NCI-H1436 treated with DMSO at 0.1 percent for 48 hours (cell line): ENCODE results near the gene PTPRCAP.
"Not testable (repeated sequence)": the region's sequence is repeated elsewhere in the genome, so short reads cannot be mapped to it uniquely, and the experiment has no call there.

Experiments used
- DNase-seq: peaks from one replicate; lab custom pipeline; 2025; lab: John Stamatoyannopoulos, UW

Gene PTPRCAP

DNA sequence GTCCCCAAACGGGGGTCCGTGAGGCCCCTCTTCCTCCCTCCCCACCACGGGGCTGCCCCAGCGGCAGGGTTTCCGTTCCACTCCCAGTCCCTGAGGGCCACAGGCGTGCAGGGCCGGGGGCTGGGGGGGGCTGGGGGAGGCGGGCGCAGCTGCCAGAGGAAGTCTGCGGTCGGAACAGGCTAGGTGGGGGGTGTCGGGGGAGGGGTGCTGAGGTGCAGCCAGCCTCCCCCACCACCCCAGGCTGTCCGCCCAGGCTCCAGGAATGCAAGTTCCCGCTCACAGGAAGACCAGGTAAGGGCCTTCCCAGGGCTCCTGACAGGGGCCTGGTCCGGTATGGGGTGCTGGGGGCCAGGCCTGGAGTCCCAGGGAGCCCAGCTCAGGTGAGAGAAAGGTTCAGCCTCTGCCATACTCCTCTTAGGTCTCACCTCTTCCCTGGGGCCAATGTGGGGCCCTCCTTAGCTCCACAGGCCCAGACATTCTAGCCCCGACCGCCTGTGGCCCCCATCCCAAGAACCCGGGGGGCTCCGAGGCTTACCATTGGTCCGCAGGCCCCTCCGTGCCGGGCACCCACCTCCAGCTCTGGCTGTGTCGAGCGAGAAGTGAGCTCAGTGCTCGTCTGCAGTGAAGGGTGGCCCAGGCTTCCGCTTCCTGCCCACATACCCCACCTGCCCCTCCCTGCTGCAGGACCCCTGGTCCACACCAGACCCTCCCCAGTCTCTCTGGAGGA is at the start of gene PTPRCAP:
TSS of gene PTPRCAP (minus strand) at position 601 of the 727 bp plus-strand sequence. CDS start at position 538, 63 bp downstream.
- no peak for DNase-seq

GRCh38 chr11:67486481-67487195 is 49.2 kb upstream of the PTPRCAP start:
- no peak for DNase-seq

DNA sequence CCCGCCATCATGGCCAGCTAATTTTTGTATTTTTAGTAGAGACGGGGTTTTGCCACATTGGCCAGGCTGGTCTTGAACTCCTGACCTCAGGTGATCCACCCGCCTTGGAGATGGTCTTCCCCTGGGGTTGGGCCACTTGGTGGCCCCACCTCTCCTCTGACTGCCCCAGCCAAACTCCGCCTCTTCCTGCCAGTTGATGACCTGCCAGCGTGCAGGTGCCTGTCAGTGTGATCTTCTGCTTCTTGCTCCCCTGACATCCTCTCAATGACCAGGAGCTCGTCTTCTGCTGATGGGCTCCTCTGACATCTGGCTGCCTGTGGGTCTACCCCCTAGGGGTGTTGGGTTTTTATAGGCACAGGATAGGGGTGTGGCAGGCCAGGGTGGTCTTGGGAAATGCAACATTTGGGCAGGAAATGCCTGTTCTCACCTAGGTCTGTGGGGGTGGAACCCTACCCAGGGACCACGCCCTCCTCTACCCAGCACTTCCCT is 48.4 kb upstream of the PTPRCAP start:
- DNase-seq = not testable (repeated sequence)

DNA sequence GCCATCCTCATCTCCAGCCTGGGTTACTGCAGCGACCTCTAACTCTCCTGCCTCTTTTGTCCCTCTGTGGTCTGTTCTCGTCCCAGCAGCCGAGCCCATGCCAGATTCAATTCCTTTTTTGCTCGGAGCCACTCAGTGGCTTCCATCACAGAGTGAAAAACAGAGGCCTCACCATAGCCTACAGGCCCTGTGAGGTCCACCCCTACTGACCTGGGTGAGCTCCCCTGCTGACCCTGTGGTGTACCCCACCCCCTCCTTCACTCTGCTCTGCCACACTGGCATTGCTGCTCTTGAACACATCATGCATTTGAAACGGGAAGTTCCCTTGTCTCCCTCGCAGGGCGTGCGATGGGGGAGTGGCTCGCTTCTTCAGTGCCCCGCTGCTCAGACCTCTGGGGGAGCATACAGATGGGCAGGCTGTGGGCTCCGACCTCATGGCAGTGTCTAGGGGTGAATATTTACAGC is 47.4 kb upstream of the PTPRCAP start:
- no peak for DNase-seq

DNA sequence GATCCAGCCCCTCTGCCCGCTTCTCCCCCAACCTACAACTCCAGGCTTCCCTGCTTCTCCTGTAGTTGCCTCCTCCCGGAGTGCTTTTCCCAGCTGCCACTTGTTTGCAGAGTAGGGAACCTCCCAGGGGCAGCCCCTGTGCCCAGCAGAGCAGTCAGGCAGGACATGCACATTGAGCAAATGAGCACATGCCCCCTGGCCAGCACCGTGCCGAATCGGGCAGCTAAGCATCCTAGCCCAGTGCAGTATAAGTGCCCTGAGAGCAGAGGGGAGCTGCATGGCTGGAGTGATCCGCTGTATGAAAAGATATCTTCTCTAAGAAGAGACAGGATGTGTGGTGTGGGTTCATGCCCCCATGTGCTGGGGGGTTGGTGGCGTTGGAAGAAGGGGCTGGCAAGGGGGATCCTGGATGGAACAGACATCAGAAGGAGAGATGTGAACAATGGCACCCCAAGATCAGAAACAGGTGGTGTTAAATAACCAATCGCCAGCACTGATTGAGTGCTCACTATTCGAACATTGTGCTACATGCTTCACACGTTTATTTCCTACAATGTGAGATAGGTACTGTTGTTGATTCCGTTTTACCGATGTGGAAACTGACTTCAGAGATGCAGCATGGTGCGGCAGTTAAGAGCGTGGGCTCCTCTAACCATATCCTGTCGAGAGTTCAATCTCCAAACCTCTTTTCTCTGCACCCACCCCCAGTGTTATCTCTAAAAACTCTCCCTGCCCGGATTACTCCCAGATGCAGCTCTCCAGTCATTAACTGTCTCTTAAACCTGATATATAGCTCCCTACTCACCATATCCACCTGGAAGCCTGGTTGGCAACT is 46.6 kb upstream of the PTPRCAP start:
- DNase-seq = no peak

GRCh38 chr11:67482827-67483798 is 45.6 kb upstream of the PTPRCAP start, which contains the start of gene AIP:
Gene AIP, plus strand, starts transcription at chr11:67483026. Its CDS starts 133 bp downstream, at chr11:67483159.
- DNase-seq = peak; percentile 80

GRCh38 chr11:67482275-67482826 is 44.9 kb upstream of the PTPRCAP start:
- DNase-seq = no peak

- DNase-seq = not testable (repeated sequence)
Observed at GRCh38 chr11:67477344-67478050, 40.0 kb upstream of the PTPRCAP start.

GRCh38 chr11:67476692-67477091 is 39.2 kb upstream of the PTPRCAP start:
- not testable (repeated sequence) for DNase-seq

GRCh38 chr11:67472882-67473281 is 35.4 kb upstream of the PTPRCAP start:
- no peak for DNase-seq

- no peak for DNase-seq
Observed at GRCh38 chr11:67470337-67471002, 33.0 kb upstream of the PTPRCAP start.

DNA sequence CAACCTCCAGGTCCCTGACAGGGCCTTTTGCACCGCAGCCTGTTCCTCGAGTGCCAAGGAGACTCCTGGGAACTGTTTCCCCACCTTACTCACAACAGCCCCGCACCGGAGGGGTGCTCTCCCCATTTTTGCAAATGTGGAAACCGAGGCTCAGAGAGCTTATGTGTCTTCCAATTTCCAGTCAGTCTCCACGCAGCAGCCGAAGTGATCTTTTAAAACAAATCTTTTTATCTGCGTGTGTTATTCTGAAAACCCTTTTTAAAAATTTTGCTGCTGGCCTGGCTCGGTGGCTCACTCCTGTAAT is 32.0 kb upstream of the PTPRCAP start:
- no peak for DNase-seq

DNA sequence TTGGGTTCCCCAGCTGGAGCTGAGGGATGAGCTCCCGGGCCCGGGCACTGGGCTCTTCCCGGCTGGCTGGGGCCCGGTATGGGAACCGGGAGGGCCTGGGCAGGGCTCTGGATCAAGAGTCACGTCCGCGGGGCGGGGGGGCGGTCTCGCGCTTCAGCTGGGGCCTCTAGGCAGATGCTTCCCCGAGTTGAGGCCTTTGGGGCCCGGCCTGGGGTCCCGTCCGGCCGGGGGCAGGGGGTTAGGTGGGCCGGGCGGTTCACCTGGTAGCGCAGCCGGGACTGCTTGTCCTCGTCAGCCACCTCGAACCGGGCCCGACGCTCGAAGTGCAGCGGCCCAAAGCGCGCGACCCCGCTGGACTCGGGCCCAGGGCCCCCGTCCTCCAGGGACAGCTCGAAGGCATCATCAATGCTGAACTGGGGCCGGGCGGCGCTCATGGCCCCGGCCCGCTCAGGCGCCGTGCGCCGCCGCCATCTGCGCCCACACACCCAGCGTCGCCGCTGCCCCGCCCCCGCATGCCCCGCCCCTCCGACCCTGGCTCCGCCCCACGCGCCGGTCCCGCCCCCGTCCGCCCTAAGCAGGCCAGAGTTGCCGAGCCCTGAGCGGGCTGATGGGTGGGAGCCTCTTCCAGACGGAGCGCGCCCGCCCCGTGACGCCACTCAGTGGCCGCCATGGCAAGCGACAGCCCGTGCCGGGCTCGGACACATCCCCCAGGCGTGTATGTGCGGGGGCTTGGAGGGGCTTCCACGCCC is 31.5 kb upstream of the PTPRCAP start, which contains the start of gene TMEM134:
TSS of gene TMEM134 (minus strand) at position 493 of the 749 bp plus-strand sequence. CDS start at position 434, 59 bp downstream.
- DNase-seq = peak; percentile 35

DNA sequence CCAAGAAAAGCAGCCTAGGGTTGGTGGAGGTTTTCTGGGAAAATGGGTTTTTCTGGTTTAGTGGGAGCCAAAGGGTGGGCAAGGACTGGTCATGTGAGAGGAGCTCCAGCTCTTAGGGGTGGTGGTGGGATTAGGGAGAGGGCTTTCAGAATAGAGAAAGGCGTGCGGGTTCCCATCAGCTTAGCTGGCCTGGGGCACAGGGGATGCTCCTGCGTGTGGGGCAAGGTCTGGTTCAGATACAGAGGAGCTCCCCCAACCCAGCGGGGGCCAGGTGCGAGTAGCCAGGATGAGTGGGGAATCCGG is 30.9 kb upstream of the PTPRCAP start:
- no peak for DNase-seq

GRCh38 chr11:67468056-67468455 is 30.6 kb upstream of the PTPRCAP start:
- no peak for DNase-seq

DNA sequence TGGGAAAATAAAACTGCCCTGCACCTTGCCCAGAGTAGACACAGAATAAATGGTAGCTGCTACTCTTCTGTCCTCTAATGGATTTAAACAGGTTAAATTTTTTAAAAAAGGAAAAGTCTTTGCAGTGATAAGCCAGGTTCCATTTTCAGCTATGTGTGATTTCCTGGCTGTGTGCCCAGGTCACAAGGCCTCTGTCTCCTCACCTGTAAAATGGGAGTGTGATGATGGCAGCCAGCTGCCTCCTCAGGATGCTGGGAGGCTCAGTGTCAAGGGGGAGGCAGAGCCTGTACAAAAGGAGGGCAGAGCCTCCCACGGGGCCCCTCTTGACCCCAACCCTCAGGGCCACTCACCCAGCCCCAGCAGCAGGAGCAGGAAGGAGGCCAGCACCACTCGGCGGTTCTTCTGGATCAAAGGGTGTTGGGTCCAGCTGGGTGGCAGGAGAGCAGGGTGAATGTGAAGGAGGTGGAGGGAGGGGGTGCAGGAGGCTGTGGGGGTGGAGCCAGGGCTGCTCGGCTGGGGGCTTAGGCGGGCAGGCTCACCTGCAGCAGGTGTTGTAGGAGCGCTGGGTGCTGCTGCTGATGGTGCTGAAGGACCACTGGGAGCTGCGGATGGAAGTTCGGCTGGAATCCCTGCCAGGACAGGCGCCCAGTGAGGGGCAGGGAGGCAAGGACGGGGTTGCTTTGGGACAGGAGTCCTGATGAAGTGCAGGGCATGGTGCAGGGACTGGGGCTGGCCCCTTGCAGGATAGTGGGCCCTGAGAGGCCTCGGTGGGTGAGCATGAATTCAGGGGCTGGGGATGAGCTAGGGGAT is 29.7 kb upstream of the PTPRCAP start:
- DNase-seq = no peak

DNA sequence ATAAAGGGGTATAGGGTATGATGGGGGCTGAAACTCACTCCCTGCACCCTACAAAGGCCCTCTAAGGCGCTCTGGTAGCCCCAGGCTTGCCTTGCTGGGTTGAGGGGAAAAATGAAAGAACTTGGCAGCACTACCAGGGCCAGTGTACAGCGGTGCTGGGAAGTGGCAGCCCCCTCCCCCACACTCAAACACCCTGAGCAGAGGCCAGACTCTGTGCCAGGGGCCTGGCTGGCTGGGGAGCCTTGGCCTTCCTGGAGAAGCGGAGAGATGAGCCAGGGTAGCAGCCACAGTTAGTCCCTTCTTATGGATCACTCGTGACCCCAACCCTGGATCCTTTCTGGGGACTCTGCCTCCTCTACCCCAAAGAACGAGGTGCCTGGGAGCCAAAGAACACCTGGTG is 28.9 kb upstream of the PTPRCAP start:
- DNase-seq = no peak

- not testable (repeated sequence) for DNase-seq
Observed at GRCh38 chr11:67465530-67465929, 28.0 kb upstream of the PTPRCAP start.
